K562 (cell line): ENCODE measurements around the gene SYT8.

Source experiments
- KDM1A ChIP-seq, 2 experiments: fragments of 450-650 bp; IDR thresholded peaks; 2 replicates each; pipeline ENCODE4 v1.6.1; 2016; ENCODE audit warnings: mild to moderate bottlenecking in 2 of 2
- SMAD3 ChIP-seq: fragments of 450-650 bp; formaldehyde crosslinking; conservative IDR thresholded peaks from 2 replicates; pipeline ENCODE4 v1.4.0; 2020; ENCODE audit warnings: mild to moderate bottlenecking
- TAL1 ChIP-seq: fragments of 450-650 bp; IDR thresholded peaks from 2 replicates; pipeline ENCODE4 v1.6.1; 2016; ENCODE audit warnings: mild to moderate bottlenecking

DNA sequence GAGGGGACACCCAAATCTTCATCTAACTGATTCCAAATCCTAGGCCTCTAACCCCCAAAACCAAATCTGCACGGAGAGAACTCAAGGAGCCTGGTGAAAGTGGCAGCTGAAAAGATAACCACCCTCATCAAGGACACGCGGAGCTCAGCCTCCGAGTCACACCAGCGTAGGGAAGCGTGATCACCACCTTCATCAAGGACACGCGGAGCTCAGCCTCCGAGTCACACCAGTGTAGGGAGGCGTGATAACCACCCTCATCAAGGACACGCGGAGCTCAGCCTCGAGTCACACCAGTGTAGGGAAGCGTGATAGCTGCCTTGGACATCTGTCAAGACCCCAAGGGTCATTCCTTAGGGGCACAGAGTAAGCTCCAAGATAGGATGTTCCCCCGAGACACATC is 29.3 kb upstream of the SYT8 start:
- no peak for TF ChIP-seq TAL1
- no peak for TF ChIP-seq KDM1A (IDR thresholded peaks at IDR 0.05)
- TF ChIP-seq SMAD3 (CRISPR knock-in tag), result no peak
